GM19328 (cell line): ENCODE measurements around the gene CADM3.
A peak's percentile ranks its signal among the peaks of the same experiment; 100 is the strongest.

ENCODE experiments used
- ATAC-seq: cut with Tn5 transposase; IDR thresholded peaks from one replicate; pipeline ENCODE4 v1.9.1; 2021; ENCODE audit warnings: mild to moderate bottlenecking, moderate library complexity; ENCODE audit not compliant: unreplicated experiment

Gene CADM3

GRCh38 chr1:159173320-159173719 is 1.9 kb downstream of the CADM3 start:
- ATAC-seq: no peak

- ATAC-seq: no peak
Measured at GRCh38 chr1:159175571-159175970, 4.2 kb downstream of the CADM3 start.

GRCh38 chr1:159177272-159177907 is 6.0 kb downstream of the CADM3 start:
- ATAC-seq: no peak

DNA sequence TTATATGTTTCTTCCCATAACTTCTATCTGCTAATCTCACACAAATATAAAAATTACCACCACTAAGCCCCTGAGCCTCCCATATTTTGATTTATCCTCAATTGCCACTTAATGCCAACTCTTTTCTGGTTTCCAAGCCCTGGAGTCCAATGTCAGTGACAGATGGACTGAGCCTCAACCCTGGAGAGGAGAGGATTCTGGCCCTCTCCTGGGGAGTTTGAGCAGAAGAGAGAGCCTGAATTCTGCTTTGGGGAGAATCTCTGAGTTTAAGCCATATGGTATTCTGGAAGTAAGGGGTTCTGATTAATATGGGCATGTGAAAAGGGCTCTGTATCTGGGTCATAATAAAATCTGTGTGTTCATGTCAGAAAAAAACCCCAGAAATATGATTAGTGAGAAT is 8.5 kb downstream of the CADM3 start:
- ATAC-seq: no peak

DNA sequence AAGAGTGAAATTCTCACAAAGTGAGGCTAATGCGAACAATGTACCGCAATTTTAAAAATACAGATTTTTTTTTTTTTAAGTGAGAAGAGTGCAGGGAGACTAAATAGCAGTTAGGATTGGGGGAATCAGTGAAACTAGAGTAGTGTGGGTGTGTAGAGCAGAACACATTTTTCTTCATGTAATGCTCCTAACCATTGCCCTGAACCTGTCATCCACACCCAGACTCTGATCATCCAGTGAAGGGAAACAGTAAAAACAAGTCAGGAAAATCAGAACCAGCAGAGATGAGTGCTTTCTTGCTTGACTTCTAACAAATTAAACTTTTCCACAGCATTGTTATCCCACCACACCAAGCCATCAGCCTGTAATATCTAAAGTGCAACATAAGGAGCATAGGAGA is 9.1 kb downstream of the CADM3 start:
- ATAC-seq: no peak

DNA sequence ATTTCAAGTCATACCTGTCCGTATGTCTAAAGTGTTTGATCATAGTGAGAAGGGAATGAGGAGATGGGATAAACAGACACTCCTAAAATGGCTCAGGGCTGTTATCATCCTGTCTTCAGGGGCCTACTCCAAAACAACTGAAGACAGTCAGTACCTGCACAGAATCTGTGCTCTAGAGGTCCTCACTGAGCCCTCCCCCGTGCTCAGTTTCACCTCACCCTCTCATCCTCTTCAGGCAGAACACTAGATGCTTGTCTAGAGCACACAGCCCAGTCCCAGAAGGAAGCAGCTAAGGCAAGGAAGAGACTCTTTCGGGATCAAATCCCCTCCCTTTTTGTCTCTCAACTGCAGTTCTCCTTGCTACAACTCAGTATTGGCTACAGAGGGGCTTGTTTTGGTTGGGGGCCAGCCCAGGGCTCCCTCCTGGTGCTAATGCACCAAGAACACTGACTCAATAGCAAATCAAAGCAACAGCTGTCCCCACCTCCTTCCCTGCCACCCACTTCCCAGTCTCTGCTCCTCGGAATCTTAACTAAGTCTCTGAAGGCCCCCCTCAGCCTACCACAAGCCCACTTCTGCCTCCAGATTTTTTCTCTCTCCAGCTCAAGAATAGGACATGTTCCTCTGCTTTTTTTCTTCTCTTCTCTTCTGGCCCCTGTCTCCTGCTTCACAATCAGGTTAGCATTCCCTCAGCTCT is 10.1 kb downstream of the CADM3 start:
- no peak for ATAC-seq

DNA sequence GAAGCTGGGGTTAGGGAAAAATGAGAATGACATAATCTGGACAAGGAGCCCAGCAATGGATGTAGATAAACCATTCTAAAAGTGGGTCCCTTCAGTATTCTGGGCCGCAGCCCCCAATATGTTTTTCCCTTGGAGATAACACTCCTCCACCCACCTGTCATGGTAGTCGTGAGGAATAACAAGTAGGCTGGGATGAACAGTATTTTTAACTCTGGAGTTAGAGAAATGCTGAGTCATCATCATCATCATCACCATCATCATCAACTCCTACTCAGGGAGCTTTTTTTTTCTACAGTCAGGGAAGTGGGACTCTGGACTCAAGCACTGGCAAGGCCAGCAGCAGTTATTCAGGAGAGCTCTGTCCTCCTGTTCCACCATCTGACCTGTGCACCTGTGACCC is 12.8 kb downstream of the CADM3 start:
- no peak for ATAC-seq

DNA sequence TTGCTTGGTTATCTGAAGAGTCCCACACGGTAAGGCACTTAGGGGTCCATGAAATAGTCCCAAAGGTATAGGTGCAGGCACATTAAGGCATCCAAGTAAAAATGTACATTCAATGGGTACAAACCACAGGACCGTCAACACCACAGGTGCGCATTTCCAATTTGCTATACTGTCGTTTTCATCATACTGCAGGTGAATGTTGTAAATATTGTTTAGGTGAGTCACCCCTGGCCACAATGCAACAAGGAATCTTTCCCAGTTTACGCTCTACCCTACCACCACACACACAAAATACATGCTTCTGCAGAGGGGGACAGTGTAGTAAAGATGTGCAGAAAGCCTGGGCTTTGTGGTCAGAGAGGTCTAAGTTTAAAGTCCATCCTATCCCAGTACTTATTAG is 13.7 kb downstream of the CADM3 start:
- no peak for ATAC-seq

- no peak for ATAC-seq
Measured at GRCh38 chr1:159187033-159187432, 15.6 kb downstream of the CADM3 start.

GRCh38 chr1:159187647-159188374 is 16.4 kb downstream of the CADM3 start:
- ATAC-seq: no peak

- ATAC-seq: peak; percentile 87
Measured at GRCh38 chr1:159188375-159188788, 17.0 kb downstream of the CADM3 start.

DNA sequence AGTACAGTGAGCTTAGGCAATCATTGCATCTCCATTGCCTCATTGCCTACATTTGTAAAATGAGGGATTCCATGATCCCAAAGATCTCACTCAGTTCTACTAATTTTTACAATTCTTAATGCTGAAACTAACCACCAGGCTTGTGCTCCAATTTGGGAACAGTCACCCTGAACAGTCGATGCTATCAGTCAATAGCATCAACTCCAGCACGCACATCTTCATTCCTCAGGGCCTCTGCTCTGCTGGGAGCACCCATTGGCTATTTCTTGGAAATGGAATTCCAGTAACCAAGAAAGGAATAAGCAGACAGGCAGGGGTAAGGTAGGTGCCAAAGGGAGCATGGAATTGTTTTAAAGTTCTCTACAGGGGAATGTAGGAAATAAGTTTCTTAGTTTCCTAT is 19.0 kb downstream of the CADM3 start:
- ATAC-seq: no peak

DNA sequence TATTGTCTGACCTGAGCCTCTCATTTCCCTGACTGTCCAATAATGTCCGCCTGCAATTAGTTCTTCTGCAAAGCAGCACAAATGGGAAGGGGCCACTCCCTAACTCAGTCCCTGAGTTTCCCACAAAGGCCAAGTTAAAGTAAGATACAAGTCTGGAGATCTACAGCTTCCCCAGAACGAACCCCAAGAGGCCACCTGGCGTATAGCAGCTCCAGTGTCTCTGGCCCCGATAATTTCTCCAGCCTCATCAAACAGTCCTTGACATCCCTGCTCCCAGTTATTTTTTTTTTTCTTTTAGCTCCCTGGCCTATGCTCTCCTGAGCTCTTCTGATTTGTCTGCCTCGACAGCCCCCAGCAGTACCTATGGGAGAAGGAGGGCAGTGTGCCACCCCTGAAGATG is 25.1 kb downstream of the CADM3 start:
- no peak for ATAC-seq

DNA sequence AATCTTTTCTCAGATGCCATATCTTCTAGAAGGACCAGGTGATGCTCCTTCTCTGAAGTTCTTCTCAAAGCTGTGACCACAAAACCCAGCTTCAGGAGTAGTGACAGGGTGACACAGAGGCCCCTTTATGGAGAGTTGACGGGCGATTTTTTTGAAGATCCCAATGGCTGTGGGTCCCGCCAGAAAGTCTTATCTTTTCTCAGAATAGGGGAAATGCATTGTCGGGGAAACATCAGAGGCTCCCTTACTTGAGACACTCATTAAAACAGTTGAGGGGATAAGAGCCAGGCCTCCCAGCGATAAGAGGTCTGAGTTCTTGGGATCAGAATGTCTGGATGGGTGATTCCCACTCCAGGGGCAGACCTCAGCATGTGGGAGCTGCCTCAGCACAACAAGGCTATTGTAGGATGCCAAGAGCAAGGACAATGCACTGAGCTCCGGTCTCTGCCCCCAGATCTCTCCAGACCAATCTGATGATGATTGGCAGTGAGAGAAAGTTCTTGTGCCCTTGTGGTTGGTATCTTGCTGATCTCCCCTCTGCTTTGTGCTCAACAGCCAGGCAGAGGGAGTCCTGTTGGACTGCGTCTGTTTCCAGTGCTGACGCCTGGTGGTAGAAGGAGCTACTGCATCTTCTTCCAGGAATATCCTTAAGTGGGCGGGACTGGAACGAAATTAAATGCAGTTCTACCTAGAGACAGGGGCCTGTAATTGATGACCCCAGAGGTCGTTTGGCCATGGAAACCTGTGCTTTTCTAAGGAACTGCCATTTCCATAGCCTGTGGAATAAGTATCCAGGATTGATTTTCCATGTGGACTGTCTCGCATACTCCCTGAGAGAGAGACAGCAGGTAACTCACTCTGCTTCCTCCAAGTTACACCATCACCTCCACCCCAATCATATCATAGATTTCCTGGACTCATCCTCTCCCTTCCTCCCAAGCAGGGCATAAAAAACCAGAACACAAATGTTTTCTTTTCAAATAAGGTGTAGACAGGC is 26.4 kb downstream of the CADM3 start:
- peak; percentile 74 for ATAC-seq

DNA sequence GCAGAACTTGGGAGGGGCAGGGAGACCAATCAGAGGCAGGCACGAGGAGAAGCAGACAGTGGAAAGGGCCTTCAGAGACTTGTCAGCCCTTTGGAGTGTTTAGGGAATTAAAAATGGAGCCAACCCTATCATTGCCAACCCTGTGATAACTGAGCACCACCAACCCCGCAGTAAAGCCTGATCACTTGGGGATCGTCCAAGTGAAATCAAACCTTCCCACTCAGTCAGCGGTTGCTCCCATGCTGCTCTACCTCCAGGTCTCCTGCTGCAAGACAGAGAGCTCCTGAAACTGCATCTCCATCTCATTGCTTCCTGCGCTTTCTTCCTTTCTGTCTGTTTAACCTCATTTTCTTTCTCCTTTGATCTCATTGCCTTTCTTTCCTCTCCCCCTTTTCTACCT is 28.5 kb downstream of the CADM3 start:
- no peak for ATAC-seq

- ATAC-seq: no peak
Measured at GRCh38 chr1:159200769-159201168, 29.4 kb downstream of the CADM3 start.

DNA sequence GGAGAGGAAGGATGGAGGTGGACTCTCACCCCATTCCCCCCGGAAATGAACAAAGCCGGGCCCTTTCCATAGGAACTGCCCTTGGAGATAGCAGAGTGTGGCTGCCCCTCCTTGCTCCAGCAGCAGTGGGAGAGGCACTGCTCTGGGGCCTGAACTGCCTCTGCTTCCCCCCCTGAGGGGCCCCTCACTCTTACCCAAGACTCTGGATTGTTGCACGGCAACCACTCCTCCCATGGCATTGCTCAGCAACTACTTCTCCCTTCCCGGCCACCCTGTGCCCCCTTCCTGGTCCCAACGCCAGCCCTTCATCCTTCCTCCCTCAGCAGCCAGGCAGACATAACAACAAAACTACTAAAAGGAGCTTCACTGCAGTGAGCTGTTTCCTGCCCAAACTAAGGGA is 30.2 kb downstream of the CADM3 start:
- ATAC-seq: no peak

GRCh38 chr1:159203610-159204009 is 32.2 kb downstream of the CADM3 start:
- no peak for ATAC-seq

DNA sequence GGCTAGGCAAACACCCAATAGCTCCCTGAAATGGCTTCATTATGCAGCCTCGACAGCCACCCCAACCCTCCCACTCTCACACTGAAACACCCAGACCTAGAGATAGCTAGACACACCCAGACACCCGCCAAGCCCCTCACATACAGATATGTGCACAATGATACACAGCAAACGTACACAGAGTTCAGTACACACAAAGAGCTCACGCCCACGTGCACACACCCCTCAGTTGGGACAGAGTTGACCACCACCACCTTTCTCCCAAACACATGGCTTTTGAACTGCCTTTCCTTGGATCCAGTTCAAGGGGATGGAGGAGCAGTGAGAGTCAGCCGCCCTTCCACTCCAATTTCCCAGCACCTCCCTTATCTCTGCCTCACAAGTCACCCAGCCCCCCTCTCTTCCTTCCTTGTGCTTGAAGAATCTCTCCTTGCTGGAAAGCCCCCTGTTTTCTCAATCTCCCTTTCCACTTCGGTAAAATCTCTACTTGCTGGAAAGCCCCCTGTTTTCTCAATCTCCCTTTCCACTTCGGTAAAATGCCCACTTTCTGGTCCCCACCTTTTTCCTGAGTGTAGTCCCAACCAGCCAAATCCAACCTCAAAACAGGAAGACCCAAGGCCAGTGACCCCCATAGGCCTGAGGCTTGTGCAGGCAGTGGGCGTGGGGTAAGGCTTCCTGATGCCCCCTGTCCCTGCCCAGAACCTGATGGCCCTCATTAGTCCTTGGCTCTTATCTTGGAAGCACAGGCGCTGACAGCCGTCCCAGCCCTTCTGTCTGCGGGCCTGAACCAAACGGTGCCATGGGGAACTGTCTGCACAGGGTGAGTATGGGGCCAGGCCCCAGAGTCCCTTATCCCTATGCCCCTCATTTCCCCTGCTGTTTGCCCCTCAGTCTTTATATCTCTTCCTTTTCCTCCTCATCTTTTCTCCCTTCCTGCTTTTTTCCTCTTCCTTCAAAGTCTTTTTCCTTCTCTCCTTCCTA is 33.0 kb downstream of the CADM3 start, which contains the start of gene ACKR1:
Gene ACKR1, plus strand, starts transcription at position 715 of the 981 bp plus-strand sequence. Its CDS starts 85 bp downstream, at position 800.
- ATAC-seq: no peak

DNA sequence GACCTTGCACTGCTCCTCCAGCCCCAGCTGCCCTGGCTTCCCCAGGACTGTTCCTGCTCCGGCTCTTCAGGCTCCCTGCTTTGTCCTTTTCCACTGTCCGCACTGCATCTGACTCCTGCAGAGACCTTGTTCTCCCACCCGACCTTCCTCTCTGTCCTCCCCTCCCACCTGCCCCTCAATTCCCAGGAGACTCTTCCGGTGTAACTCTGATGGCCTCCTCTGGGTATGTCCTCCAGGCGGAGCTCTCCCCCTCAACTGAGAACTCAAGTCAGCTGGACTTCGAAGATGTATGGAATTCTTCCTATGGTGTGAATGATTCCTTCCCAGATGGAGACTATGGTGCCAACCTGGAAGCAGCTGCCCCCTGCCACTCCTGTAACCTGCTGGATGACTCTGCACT is 33.8 kb downstream of the CADM3 start:
- ATAC-seq: no peak
